Fibroblast of mammary gland (primary cell): ENCODE data around the gene AHCYL1.
"Not testable (repeated sequence)": the region's sequence is repeated elsewhere in the genome, so short reads cannot be mapped to it uniquely, and the experiment has no call there.

Experiments used
- DNase-seq: peaks from one replicate; pipeline ENCODE4 v3.0.0-alpha.2; 2010; ENCODE audit warnings: low read depth
- H3K4me3 ChIP-seq: 2 replicates; pipeline ENCODE4 v1.5.1; 2011; ENCODE audit warnings: low read depth, mild to moderate bottlenecking, low read length, moderate library complexity; ENCODE audit not compliant: control insufficient read depth
- CTCF ChIP-seq: conservative IDR thresholded peaks from 2 replicates; pipeline ENCODE4 v1.5.1; 2011; ENCODE audit warnings: low read depth, low read length, inconsistent platforms; ENCODE audit not compliant: control insufficient read depth, insufficient read depth

AHCYL1 gene

GRCh38 chr1:109946511-109946910 is 38.1 kb upstream of the AHCYL1 start:
- no peak for DNase-seq
- H3K4me3 ChIP-seq, result no peak overlapping the region
- TF ChIP-seq CTCF, result no peak

GRCh38 chr1:109947582-109948284 is 36.8 kb upstream of the AHCYL1 start:
- DNase-seq, result no peak
- no peak for TF ChIP-seq CTCF
- no peak overlapping the region for H3K4me3 ChIP-seq

GRCh38 chr1:109948285-109948630 is 36.3 kb upstream of the AHCYL1 start:
- H3K4me3 ChIP-seq, result no peak overlapping the region
- no peak for TF ChIP-seq CTCF
- no peak for DNase-seq

GRCh38 chr1:109950038-109950437 is 34.5 kb upstream of the AHCYL1 start:
- no peak for DNase-seq
- no peak overlapping the region for H3K4me3 ChIP-seq
- no peak for TF ChIP-seq CTCF

- no peak for DNase-seq
- H3K4me3 ChIP-seq, result no peak overlapping the region
- TF ChIP-seq CTCF, result no peak
Measured at GRCh38 chr1:109950509-109950908, 34.1 kb upstream of the AHCYL1 start.

- DNase-seq, H3K4me3 ChIP-seq: not testable (repeated sequence)
Measured at GRCh38 chr1:109951501-109951900, 33.1 kb upstream of the AHCYL1 start.

- DNase-seq, result no peak
- H3K4me3 ChIP-seq, result no peak overlapping the region
- TF ChIP-seq CTCF, result no peak
Measured at GRCh38 chr1:109954041-109954512, 30.5 kb upstream of the AHCYL1 start.

- no peak overlapping the region for H3K4me3 ChIP-seq
- TF ChIP-seq CTCF, result no peak
- DNase-seq, result no peak
Measured at GRCh38 chr1:109959632-109959973, 25.0 kb upstream of the AHCYL1 start.
